Heart left ventricle (tissue), 16 donors: ENCODE measurements around the gene ZNF23. TPM values are rescaled to one million over a fixed set of nuclear protein-coding genes. Genes with fewer than 3 reads are reported as not detected.
A peak's percentile ranks its signal among the peaks of the same experiment; 100 is the strongest.

ENCODE experiments used
- ATAC-seq, 4 donors: fragments of 200-7000 bp; cut with Tn5 transposase; one replicate each; pipeline ENCODE4 v1.9.1; 2020 to 2022; ENCODE audit warnings: moderate library complexity in 4 of 4, mild to moderate bottlenecking in 3 of 4, moderate number of reproducible peaks in 1 of 4
- DNase-seq, 5 donors: peaks; one replicate each; pipeline ENCODE4 v3.0.0-alpha.2; 2020
- H3K27ac ChIP-seq, 12 donors: fragments of 200-600 bp; sonication (generic) in 4 of 12; one replicate each; pipeline versions ENCODE4 v1.5.0 to v1.8.0; 2016 to 2022; ENCODE audit warnings: mild to moderate bottlenecking in 2 of 12
- H3K27me3 ChIP-seq, 9 donors: fragments of 200-600 bp; sonication (generic) in 2 of 9; one replicate each; pipeline versions ENCODE4 v1.5.1 to v1.8.0; 2016 to 2022; ENCODE audit warnings: mild to moderate bottlenecking in 3 of 9
- H3K36me3 ChIP-seq, 9 donors: fragments of 200-600 bp; sonication (generic) in 2 of 9; one replicate each; pipeline versions ENCODE4 v1.5.0 to v1.8.0; 2018 to 2022; ENCODE audit warnings: mild to moderate bottlenecking in 2 of 9
- H3K4me1 ChIP-seq, 12 donors: fragments of 200-600 bp; sonication (generic) in 4 of 12; one replicate each; pipeline versions ENCODE4 v1.5.0 to v1.8.0; 2016 to 2022; ENCODE audit warnings: mild to moderate bottlenecking in 3 of 12
- H3K4me3 ChIP-seq, 12 donors: fragments of 200-600 bp; sonication (generic) in 4 of 12; one replicate each; pipeline versions ENCODE4 v1.5.0 to v1.8.0; 2017 to 2022; ENCODE audit warnings: mild to moderate bottlenecking in 9 of 12, moderate library complexity in 4 of 12
- H3K9me3 ChIP-seq, 12 donors: fragments of 200-600 bp; sonication (generic) in 4 of 12; one replicate each; pipeline versions ENCODE4 v1.5.0 to v1.8.0; 2016 to 2022; ENCODE audit warnings: mild to moderate bottlenecking in 1 of 12
- CTCF ChIP-seq, 12 donors: fragments of 200-600 bp; sonication (generic) in 4 of 12; IDR thresholded peaks; one replicate each; pipeline versions ENCODE4 v1.5.0 to v1.8.0; 2018 to 2022; ENCODE audit warnings: antibody characterized with exemption in 12 of 12, mild to moderate bottlenecking in 5 of 12
- POLR2A ChIP-seq, 2 donors: fragments of 450-650 bp; IDR thresholded peaks; one replicate each; pipeline ENCODE4 v1.6.1; 2017; ENCODE audit warnings: antibody characterized with exemption in 2 of 2, mild to moderate bottlenecking in 2 of 2, moderate library complexity in 2 of 2
- WGBS, 4 donors: extraction: QIAGEN DNeasy Blood & Tissue Kit in 2 of 4; methylation state at CpG; one replicate each; pipeline versions ENCODE4 v1.1.5 to v1.1.7; 2013 to 2018; 5-methylcytosine and 5-hydroxymethylcytosine counted together
- intact Hi-C, 10 donors: fragments of 100-400 bp; cut with DNase I; formaldehyde crosslinking; loops; one replicate each; pipeline versions ENCODE4 v1.11.1 to v1.14.2; 2022
- polyA plus RNA-seq, 2 donors: library from polyadenylated mRNA; stranded (reverse); fragments of 200-250 nt; gene quantifications; one replicate each; pipeline ENCODE4 v1.2.3, GENCODE V29; 2013
- total RNA-seq, 9 donors: library from RNA; depleted of rRNA in 2 of 9; stranded (reverse); fragments of >200 nt in 2 of 9; fragmentation: NEBNext Ultra II Directional in 3 of 9; extraction: Animal tissue kit (Norgen Biotek cat#: 25700) in 3 of 9; gene quantifications; one replicate each; pipeline versions ENCODE4 v1.1.0 to v1.2.4, GENCODE V29; 2016 to 2023
- donor health status: ischemic (EF 13 %, LVEDD 7.1; RV severe dilation, severe dysfunction).
- donor health status: healthy with polysubstance abuse.
- donor health status: DM: no; HTN: yes; CAD: no.
- donor health status: DM: no; HTN: no; CAD: no.
- donor health status: ischemic (EF 25% LVEDD 6.9; RV normal size, moderate dysfunction).
- donor health status: ischemic (EF 25% LVEDD 5.7; RV mildly dilated, moderate dysfunction).
- donor health status: healthy.
- donor health status: DM: yes; HTN: yes; CAD: no.
- donor health status: ischemic (EF 35%, LVEDD 5.7; RV mildly dilated, moderate dysfunction).
- donor health status: nonischemic (EF 11% LVEDD 7.7; RV severe dilation, severe dysfunction).
- donor health status: DM: yes; HTN: yes; CAD: no.
- donor health status: PGD.
- donor health status: ischemic (EF 29% LVEDD 5.4; RV normal size, mild dysfunction).
- donor health status: nonischemic (EF 23%, LVEDD 6.1; RV moderate dilation, normal function).

The ZNF23 gene
- total and polyA plus RNA-seq, 11 donors, result 2.7 to 7.4 (median 4.7) TPM

GRCh38 chr16:71442051-71442440 is 20.0 kb downstream of the ZNF23 start, which contains the start of gene TLE7:
Gene TLE7 (minus strand): TSS chr16:71442054. CDS start chr16:71433324, 8,730 bp downstream.
- 76 to 85% (median 81%) methylated on average over 13 of the region's 13 CpGs for WGBS, 4 donors
- Histone ChIP-seq H3K27me3 (peaks cover 0 to 29% (median 0%) of the 10 kb centered on the region in 9 donors), H3K36me3 (peaks cover 0 to 6% (median 0%) of the 10 kb centered on the region in 9 donors), H3K4me3 (no peak within 1 kb of the TSS), H3K27ac (no peak within 1 kb of the TSS), H3K9me3 (peaks cover 0 to 51% (median 32%) of the 10 kb centered on the region in 12 donors), H3K4me1 (no peaks in the 10 kb centered on the region)
- no peak for ATAC-seq
- TF ChIP-seq CTCF (IDR thresholded peaks at IDR 0.05) (no peak), POLR2A (IDR thresholded peaks at IDR 0.05) (no peak)
- no peak for DNase-seq
- intact Hi-C loops, result no loop called here

GRCh38 chr16:71441348-71442050 is 20.5 kb downstream of the ZNF23 start:
- Histone ChIP-seq H3K36me3 (peaks cover 0 to 1% (median 0%) of the 10 kb centered on the region in 9 donors), H3K9me3 (peaks cover 0 to 46% (median 26%) of the 10 kb centered on the region in 12 donors), H3K4me1 (no peaks in the 10 kb centered on the region), H3K27me3 (peaks cover 0 to 33% (median 0%) of the 10 kb centered on the region in 9 donors), H3K27ac (no peak overlapping the region), H3K4me3 (no peak overlapping the region)
- DNase-seq, result no peak
- intact Hi-C loops, result no loop called here
- 31 to 38% (median 34%) methylated on average over 32 to 71 of the region's 71 CpGs for WGBS, 4 donors
- TF ChIP-seq CTCF (IDR thresholded peaks at IDR 0.05) (peak in 6 of 12 donors; percentile 10 to 26 (median 24)), POLR2A (IDR thresholded peaks at IDR 0.05) (no peak)
- no peak for ATAC-seq

- intact Hi-C loops, result no loop called here
- Histone ChIP-seq H3K27ac (no peak overlapping the region), H3K4me3 (no peak overlapping the region), H3K27me3 (peaks cover 0 to 33% (median 0%) of the 10 kb centered on the region in 9 donors), H3K4me1 (no peaks in the 10 kb centered on the region), H3K9me3 (peaks cover 0 to 39% (median 20%) of the 10 kb centered on the region in 12 donors), H3K36me3 (no peaks in the 10 kb centered on the region)
- DNase-seq (no peak), ATAC-seq (no peak)
- TF ChIP-seq CTCF (IDR thresholded peaks at IDR 0.05), result no peak
- TF ChIP-seq POLR2A (IDR thresholded peaks at IDR 0.05), result no peak
- WGBS, 4 donors, result 60 to 75% (median 68%) methylated on average over 23 to 25 of the region's 25 CpGs
These were observed 21.2 kb downstream of the ZNF23 start for GRCh38 chr16:71440669-71441347.

- H3K4me1 ChIP-seq, result no peaks in the 10 kb centered on the region
- intact Hi-C loops, result no loop called here
- peaks cover 0 to 26% (median 8%) of the 10 kb centered on the region in 12 donors for H3K9me3 ChIP-seq
- no peak for TF ChIP-seq CTCF (IDR thresholded peaks at IDR 0.05)
- TF ChIP-seq POLR2A (IDR thresholded peaks at IDR 0.05), result no peak
- no peak for ATAC-seq
- WGBS, 4 donors, result 44 to 50% (median 46%) methylated on average over 3 of the region's 3 CpGs
- no peak for DNase-seq
- H3K27ac ChIP-seq, result no peak overlapping the region
- no peak overlapping the region for H3K4me3 ChIP-seq
- no peaks in the 10 kb centered on the region for H3K36me3 ChIP-seq
- H3K27me3 ChIP-seq, result peaks cover 0 to 33% (median 0%) of the 10 kb centered on the region in 9 donors
These were observed 22.5 kb downstream of the ZNF23 start for GRCh38 chr16:71439523-71439922.
